Measurements from ENCODE around the gene MACROD1. TPM values are rescaled to one million over a fixed set of nuclear protein-coding genes. Genes with fewer than 3 reads are reported as not detected.

Gene MACROD1
- total RNA-seq, 1 donor from 2014 or later = 12.3 TPM

DNA sequence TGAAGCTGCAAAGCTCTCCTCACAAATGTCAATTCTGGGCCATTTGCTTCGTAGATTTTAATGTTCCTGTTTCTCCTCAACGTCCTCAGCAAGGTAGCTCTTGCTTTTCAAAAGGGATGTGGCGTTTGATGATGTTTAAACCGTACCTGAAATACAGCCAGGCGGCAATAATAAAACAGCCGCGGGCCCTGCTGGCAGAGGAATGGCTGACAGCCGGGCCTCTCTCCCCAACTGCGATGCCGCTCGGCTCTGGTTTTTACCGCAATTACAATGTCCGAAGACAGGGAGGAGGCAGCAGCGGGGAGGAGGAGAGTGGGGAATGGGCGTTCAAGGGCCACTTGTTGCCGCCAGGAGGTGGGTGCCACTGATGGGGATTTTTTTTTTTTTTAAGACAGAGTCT, 27.5 kb downstream of the MACROD1 start:
- no peak for DNase-seq (ENCODE audit: low read depth)
- Histone ChIP-seq H3K36me3 (ENCODE audit: control insufficient read depth, insufficient read depth, low read length) (no peaks in the 10 kb centered on the region), H3K27me3 (ENCODE audit: control insufficient read depth, insufficient read depth, low read length) (peaks cover 47% of the 10 kb centered on the region), H3K4me3 (ENCODE audit: low read depth, low read length) (no peak overlapping the region)
- TF ChIP-seq, protein P1, sequence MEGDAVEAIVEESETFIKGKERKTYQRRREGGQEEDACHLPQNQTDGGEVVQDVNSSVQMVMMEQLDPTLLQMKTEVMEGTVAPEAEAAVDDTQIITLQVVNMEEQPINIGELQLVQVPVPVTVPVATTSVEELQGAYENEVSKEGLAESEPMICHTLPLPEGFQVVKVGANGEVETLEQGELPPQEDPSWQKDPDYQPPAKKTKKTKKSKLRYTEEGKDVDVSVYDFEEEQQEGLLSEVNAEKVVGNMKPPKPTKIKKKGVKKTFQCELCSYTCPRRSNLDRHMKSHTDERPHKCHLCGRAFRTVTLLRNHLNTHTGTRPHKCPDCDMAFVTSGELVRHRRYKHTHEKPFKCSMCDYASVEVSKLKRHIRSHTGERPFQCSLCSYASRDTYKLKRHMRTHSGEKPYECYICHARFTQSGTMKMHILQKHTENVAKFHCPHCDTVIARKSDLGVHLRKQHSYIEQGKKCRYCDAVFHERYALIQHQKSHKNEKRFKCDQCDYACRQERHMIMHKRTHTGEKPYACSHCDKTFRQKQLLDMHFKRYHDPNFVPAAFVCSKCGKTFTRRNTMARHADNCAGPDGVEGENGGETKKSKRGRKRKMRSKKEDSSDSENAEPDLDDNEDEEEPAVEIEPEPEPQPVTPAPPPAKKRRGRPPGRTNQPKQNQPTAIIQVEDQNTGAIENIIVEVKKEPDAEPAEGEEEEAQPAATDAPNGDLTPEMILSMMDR (IDR thresholded peaks at IDR 0.05; ENCODE audit: insufficient read depth, low read length, poor library complexity, severe bottlenecking) = no peak

DNA sequence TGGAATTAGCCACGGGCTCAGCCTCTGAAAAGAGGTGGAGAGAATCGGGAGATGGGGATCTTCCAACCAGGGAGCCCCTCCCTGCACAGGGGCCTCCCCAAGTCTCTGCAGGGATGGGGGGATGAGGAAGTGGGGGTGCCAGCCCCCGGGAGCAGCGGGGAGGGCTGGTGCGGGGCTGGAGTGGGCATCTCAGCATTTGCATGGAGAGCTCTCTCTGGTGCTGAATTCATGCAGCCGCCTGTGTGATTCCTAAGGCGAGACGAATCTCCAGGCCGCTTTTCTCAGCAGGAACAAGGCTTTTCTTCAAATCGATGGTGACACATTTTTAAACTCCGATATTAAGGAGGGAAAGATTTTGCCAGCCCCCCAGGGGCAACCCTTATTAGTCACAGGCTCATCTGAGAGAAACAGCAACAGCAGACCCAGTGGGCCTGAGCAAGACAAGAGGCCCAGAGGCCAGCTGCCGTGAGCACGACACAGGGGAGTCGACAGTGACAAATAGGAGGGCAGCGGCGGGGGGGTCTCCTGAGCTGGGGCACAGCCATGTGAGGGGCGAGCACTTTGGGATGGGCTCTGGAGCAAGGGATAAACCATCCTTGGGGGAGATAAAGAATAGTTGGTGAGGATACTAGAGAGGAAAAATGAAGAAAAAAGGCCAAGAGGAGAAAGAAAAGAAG, 29.0 kb downstream of the MACROD1 start:
- DNase-seq (ENCODE audit: low read depth) = no peak
- Histone ChIP-seq H3K36me3 (ENCODE audit: control insufficient read depth, insufficient read depth, low read length) (no peaks in the 10 kb centered on the region), H3K27me3 (ENCODE audit: control insufficient read depth, insufficient read depth, low read length) (peaks cover 54% of the 10 kb centered on the region), H3K4me3 (ENCODE audit: low read depth, low read length) (no peak overlapping the region)
- TF ChIP-seq, protein P1 (IDR thresholded peaks at IDR 0.05; ENCODE audit: insufficient read depth, low read length, poor library complexity, severe bottlenecking) = no peak

GRCh38 chr11:64135711-64136110, 30.2 kb downstream of the MACROD1 start:
- Histone ChIP-seq H3K4me3 (ENCODE audit: low read depth, low read length) (no peak overlapping the region), H3K27me3 (ENCODE audit: control insufficient read depth, insufficient read depth, low read length) (peaks cover 60% of the 10 kb centered on the region), H3K36me3 (ENCODE audit: control insufficient read depth, insufficient read depth, low read length) (no peaks in the 10 kb centered on the region)
- DNase-seq (ENCODE audit: low read depth) = no peak
- TF ChIP-seq, protein P1 (IDR thresholded peaks at IDR 0.05; ENCODE audit: insufficient read depth, low read length, poor library complexity, severe bottlenecking) = no peak

DNA sequence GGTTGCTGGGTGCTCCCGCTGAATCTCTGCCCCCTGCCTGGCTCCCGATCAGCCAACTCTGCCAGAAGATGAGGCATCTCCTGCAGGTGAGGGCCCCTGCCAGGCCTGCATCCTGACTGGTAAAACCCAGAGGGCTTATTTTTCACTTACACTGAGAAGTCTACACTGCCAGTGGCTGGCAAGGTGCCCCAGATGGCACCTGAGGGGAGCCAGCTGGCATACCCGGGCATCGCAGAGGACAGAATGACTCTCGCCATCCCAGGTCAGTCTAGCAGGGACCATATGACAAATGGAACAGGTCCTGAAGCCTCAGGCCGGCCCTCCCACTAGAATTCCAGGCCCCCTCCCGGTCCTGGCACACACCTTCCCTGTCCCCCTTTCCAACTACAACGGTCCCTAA, 30.9 kb downstream of the MACROD1 start:
- Histone ChIP-seq H3K4me3 (ENCODE audit: low read depth, low read length) (no peak overlapping the region), H3K27me3 (ENCODE audit: control insufficient read depth, insufficient read depth, low read length) (peaks cover 64% of the 10 kb centered on the region), H3K36me3 (ENCODE audit: control insufficient read depth, insufficient read depth, low read length) (no peaks in the 10 kb centered on the region)
- no peak for DNase-seq (ENCODE audit: low read depth)
- TF ChIP-seq, protein P1 (IDR thresholded peaks at IDR 0.05; ENCODE audit: insufficient read depth, low read length, poor library complexity, severe bottlenecking) = no peak

DNA sequence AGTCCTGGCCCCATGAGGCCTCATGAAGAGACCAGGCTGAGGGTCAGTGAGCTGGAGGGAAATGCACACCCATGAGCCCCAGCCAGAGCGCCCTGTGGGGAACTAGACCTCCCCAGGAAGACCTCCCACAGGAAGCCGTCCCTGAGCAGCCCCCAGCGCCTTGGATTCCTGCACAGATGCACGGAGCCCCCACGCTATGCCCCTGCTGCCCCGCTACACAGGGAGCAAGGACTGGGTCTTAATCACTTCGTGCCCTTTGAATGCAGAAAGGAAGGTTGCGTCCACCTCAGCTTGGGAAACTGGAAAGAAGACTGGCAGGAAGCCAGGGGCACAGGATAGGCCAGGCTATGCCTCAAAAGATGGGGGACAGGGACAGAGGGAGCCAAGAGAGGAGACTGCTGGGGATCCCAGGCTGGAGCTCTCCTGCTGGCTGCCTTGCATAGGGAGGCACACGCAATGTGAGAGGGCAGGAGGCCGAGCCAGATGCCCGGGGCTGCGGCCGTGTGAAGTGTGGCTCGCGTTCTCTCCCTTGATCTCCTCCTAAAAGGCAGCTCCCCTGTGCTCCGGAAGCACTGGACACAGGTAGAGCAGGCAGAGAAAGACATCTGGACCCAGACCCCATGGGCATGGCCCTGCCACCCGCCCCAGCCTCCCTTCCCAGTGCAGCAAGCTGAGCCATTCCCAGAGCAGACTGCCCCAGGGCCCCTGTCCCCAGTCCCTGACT, 32.8 kb downstream of the MACROD1 start:
- DNase-seq (ENCODE audit: low read depth) = no peak
- TF ChIP-seq, protein P1 (IDR thresholded peaks at IDR 0.05; ENCODE audit: insufficient read depth, low read length, poor library complexity, severe bottlenecking) = no peak
- Histone ChIP-seq H3K27me3 (ENCODE audit: control insufficient read depth, insufficient read depth, low read length) (peaks cover 60% of the 10 kb centered on the region), H3K36me3 (ENCODE audit: control insufficient read depth, insufficient read depth, low read length) (no peaks in the 10 kb centered on the region), H3K4me3 (ENCODE audit: low read depth, low read length) (no peak overlapping the region)

All from kidney epithelial cell (primary cell).